HG03159 (cell line): Measurements from ENCODE around the gene GPR146.
"Not testable (repeated sequence)": the region's sequence is repeated elsewhere in the genome, so short reads cannot be mapped to it uniquely, and the experiment has no call there.

Experiments used
- ATAC-seq: cut with Tn5 transposase; IDR thresholded peaks from one replicate; pipeline ENCODE4 v1.9.1; 2021; ENCODE audit warnings: mild to moderate bottlenecking, moderate library complexity; ENCODE audit not compliant: unreplicated experiment

Gene GPR146

DNA sequence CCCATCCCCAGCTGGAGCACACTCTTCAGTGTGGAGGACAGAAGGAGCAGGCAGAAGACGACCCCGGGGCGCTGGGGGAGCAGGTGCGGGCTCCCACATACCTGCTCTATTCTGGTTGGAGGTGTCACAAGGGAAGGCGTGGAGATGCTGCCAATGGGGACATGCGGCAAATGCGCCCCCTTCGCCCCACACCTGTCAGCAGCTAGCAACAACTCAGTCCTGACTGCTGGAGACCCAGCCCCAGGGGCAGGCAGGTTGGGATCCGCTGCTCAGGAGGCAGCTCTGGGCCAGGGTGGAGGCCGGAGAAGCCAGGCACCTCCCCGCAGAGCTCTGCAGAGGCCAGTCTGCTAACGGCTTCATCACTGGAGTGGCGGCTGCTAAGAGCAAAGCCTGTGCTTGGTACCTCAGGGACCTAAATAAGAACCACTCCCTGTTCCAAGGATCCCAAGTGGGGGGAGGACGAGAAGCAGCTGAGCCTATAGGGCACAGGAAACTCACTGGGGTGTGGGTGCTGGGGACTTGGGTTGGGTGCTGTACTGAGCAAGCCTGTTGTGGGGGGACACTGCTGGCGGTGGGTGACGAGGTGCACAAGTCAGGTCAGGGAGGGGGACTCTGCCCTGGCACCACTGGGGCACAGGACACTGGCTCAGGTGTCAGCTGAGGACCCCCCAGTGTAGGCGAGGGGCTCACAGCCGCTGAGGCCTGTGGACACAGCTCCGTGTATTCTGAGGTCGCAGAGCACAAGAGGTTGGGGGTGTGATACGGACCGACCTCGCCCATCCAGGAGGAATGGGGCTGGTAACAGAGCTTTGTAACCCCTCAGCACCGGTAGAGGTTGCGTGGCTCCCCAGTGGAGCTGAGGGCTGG is 19.2 kb upstream of the GPR146 start:
- no peak for ATAC-seq

DNA sequence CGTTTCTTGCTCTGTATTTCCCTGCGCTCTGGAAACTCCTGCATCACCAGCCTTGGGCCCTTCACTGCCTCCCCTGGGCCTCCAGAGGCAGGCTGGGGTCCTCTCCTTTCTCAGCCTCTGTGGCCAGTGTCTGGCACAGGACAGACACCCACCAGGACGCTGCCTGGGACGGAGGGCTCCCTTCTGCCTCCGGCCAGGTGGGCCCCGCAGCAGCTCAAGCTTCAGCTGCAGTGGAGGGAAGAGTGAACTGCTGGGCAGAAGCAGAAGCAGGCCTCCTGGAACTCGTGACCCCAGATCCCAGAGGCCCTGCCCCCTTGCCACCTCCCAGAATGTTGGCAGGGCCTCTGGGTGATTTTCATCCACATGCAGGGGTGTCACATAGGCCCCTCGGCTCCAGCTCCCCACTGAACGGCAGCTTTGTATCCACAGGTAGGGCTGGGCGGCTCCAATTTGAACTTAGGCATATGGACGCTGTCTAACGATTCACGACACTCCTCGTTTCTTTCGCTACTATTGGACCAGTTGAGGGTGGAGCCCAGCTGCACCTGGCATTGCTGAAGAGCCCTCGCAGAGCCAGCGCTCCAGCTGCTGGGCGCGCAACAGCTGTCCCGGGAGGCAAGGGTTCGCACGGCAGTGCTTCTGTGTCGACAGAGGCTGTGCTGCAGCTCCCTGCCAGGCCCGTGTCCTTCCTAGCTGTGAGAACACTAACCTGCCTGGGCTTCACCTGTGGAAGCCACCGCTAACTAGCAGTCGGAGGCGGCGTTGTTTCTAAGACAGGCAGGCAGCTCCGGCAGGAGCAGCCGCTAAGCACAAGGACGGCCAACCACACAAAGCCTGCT is 18.4 kb upstream of the GPR146 start:
- ATAC-seq = no peak

DNA sequence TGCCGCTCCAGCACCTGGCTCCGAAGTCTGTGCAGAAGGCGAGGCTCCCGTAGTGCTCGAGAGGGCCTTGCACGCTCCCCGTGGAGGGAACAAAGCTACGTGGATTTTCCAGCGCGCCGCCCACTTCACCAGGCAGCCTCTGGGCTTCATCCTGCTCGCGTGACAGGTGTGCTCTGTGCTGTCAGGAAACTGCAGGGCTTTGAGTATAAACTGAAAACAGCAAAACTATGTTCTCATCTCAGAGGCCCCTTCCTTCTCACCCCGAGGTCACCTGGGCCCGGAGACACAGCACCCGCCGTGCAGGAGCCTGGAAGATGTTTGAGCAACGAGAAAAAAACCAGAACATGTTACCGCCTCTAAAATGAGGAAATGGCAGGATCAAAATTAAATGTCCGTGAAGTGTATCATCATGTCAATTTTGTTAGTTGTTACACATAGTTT is 17.6 kb upstream of the GPR146 start:
- ATAC-seq = no peak

DNA sequence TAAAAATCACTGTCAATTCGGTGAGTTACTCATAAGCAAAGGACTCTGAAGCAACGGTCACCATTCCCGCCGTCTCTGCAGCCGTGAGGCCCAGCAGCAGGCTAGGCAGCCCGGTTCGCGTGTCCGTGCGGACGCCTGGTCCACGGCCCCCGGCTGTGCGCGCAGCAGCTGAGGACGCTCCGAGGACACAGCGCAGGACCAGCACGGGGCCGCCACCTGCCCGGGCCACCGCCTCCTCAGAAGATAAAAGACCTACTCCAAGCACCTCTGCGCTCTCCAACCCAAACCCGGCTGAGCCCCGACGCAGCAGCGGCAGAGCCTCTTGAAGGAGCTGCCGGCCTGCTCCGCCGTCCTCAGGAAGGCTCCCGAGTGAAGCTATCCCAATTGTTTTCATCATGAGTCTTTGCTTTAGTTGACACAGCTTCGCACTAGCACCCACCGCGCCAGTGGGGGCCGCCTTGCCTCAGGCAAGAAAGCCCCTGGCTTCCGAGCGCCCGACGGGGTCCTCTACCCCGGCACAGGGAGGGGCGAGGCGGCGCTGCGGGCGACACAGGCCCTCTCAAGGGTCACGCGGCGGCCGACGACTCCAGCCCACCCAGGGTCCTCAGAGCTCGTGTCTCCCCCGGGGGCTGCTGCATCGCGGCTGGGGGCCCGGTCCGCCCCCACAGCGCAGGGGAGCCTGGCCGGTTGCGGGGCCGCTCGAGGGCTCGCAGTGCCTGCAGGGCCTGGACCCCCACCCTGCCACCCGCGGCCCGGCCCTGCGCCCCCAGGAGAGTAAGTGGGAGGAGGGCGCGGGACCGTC is 16.9 kb upstream of the GPR146 start:
- peak; percentile 0 for ATAC-seq

DNA sequence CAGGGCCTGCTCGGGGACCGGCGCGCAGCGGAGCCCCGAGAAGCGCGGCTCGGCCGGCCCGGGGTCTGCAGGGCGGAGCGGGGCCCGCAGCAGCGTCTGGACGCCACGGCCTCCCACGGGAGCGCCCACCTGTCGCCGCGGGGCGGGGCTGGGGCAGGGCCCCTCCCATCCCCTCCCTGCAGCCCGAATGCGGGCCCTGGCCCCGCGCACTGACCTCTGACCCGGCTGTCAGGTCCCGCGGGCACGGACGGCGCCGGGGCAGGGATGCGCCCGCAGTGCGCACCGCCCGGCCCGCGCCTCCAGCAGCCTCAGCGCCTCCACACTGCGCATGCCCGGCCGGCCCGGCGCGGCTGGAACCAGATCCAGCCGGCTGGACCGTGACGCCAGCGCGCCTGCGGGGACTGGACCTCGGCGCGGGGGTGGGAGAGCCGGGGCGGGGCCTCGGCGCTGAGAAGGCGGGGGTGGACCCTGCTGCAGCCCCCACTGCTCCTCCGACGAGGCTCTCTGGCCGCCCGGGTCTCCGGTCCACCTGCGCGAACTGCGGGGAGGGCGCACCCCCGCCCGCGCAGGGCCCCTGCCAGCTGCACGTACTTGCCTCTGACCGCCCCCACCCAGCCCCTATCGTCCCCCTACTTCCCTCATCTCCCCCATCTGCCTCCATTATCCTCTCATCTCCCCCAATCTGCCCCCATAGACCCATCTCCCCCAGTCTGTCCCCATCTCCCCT is 16.1 kb upstream of the GPR146 start:
- ATAC-seq = peak; percentile 49

DNA sequence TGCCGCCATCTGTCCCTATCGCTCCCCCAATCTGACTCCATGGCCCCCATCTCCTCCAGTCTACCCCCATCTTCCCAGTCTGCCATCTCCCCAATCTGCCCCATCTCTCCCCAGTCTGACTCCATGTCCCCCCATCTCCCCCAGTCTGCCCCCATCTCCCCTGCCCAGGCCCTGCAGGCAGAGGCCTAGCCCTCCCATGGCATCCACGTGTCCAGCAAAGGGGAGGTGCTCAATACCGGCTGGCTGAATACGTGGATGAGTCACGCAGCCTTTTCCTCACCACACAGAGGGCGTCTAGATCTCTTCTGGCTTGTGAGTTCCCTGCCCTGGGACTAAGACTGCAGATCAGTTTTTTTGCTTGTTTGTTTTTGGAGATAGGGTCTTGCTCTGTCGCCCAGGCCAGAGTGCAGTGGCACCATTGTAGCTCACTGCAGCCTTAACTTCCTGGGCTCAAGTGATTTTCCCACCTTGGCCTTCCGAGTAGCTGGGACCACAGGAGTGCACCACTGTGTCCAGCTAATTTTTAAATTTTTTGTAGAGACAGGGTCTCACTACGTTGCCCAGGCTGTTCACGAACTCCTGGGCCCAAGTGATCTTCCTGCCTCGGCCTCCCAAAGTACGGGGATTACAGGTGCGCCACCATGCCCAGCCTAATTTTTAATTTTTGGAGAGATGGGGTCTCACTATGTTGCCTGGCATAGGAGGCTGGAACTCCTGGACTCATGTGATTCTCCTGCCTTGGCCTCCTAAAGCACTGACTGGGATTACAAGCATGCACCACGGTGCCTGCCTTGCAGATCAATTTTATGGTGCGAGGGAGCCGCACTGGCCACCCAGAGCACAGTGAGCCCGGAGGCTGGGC is 15.3 kb upstream of the GPR146 start:
- no peak for ATAC-seq

DNA sequence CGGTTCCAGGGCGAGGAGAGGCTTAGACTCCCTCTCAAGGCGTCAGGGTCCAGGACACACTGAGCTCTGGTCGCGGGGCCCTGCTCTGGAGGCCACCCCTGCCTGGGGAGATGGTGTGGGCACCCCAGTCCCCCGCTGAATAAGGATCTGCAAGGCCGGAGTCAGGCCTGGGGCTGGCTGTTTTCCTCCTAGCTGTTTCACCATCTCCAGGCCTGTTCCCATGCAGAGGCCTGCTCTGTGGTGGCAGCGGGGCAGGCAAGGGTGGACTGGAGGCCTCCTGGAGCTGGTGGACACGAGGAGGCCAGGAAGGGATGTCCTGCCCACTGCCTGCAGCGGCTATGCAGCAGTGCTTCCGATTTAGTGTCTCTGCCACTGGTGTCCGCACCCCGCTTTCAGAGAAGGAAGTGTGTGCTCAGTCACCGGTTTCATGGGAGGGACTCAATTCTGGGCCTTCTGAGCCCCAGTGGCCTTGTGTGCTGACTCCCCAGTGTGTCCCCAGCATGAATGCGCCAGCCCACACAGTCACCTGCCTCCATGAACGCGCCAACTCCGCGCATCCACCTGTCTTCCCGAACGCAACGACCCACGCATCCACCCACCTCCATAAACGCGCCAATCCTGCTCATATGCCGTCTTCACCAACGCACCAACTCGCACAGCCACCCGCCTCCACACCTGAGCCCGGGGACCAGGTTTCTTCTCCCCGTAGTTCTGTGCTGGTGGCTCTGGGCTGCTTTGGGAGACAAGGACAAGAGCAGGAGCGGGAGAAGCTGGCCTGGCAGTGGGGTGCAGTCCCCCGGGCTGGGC is 14.5 kb upstream of the GPR146 start:
- ATAC-seq = no peak

DNA sequence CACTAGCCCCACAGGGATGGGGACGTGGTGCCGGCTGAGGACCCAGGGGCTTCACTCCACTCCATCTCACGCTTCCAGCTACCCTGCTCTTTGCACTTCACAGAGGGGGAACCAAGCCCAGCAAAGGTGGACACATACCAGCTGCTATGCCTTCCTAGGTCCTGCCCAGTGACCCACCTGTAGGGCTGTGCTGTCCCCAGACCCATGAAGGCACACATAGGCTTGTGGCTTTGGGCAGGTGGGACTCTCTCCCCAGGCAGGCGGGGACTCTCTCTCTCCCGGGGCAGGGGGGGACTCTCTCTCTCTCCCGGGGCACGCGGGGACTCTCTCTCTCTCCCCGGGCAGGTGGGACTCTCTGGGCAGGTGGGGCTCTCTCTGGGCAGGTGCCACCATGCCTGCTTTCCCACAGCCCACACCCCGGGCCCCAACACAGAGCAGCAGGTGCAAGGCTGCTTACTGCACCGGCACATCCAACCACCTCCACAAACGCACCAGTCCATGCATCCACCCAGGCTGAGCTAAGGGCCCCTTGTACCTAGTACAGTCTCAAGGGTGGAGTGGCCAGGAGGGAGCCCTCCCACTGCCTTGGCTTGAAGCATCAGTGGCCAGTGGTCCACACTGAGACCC is 13.8 kb upstream of the GPR146 start:
- ATAC-seq = no peak

DNA sequence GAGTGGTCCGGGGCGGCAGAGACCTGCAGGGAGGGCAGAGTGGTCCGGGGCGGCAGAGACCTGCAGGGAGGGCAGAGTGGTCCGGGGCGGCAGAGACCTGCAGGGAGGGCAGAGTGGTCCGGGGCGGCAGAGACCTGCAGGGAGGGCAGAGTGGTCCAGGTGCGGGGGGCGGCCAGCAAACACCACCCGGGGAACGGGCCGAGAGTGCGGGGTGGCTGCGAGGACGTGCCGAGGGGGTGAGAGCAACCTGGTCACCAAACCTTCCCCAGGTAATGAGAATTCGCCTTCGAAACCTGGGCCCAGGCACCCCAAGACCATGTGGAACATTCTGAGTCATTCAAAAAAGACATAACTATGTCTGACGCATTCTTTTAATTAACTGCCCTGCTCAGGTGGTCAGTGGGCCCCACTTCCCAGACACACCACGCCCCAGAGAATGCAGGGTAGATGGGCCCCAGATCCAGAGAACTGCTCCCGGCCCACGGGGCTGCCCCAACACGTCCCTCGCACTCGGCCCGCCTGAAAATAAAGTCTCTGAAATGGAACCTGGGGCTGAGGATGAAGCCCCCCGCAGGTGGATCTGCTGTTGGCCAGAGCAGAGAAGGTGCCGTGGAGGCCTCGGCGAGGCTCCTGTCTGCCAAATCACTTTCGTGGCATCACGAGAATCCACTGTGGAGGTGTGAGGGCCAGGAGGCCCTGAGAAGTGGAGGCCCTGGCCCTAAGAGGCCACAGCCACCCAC is 12.5 kb upstream of the GPR146 start:
- no peak for ATAC-seq

DNA sequence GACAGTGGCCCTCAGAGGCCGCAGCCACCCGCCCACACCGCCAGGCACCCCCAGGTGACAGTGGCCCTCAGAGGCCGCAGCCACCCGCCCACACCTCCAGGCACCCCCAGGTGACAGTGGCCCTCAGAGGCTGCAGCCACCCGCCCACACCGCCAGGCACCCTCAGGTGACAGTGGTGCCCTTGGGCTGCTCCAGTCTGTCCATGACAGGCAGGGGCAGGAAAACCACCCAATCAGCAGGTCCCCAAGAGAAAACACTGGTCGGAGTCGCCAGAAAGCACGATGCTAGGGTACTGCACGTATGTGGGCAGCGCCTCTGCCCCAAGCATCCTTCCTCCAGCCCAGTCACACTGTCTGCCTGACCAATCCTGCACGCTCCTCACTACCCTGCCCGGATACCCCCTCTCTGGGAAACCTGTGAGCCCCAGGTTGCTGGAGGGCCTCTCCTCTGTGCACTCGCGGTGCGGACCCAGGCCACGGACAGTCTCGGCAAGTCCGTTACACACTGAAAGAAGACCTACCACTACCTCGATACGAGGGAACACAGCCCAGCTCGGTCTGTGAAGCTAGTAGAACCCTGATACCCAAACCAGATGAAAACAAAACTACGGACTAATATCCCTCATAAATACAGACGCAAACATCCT is 11.7 kb upstream of the GPR146 start:
- no peak for ATAC-seq

DNA sequence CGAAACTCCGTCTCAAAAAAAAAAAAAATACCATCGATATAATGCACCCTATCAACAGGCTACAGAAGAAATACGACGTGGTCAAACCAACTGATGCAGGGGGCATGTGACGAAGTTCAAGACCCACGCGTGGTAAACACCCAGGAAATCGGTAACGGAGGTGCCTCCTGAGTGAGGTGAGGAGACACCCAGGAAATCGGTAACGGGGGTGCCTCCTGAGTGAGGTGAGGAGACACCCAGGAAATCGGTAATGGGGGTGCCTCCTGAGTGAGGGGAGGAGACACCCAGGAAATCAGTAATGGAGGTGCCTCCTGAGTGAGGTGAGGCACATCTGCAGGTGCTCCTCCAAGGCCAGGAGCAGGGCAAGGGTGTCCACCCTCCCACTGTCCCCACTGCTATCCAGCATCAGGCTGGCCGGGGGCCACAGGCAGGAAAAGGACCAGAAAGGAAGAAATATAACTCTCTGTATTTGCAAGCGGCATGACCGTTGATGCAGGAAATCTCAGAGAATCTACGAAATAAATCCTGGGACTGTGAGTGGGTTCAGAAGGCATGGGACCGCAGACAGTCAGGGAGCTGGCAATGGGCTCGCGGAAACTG is 10.7 kb upstream of the GPR146 start:
- ATAC-seq = no peak

DNA sequence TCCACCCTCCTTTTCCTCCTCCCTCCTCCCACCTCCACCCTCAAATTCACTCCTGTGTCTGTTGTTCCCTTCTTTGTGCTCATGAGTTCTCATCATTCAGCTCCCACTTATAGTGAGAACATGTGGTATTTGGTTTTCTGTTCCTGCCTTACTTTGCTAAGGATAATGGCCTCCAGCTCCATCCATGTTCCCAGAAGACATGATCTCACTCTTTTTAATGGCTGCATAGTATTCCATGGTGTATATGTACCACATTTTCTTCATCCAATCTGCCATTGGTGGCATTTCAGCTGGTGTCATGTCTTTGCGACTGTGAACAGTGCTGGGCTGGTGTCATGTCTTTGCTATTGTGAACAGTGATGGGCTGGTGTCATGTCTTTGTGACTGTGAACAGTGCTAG is 9.6 kb upstream of the GPR146 start:
- not testable (repeated sequence) for ATAC-seq

DNA sequence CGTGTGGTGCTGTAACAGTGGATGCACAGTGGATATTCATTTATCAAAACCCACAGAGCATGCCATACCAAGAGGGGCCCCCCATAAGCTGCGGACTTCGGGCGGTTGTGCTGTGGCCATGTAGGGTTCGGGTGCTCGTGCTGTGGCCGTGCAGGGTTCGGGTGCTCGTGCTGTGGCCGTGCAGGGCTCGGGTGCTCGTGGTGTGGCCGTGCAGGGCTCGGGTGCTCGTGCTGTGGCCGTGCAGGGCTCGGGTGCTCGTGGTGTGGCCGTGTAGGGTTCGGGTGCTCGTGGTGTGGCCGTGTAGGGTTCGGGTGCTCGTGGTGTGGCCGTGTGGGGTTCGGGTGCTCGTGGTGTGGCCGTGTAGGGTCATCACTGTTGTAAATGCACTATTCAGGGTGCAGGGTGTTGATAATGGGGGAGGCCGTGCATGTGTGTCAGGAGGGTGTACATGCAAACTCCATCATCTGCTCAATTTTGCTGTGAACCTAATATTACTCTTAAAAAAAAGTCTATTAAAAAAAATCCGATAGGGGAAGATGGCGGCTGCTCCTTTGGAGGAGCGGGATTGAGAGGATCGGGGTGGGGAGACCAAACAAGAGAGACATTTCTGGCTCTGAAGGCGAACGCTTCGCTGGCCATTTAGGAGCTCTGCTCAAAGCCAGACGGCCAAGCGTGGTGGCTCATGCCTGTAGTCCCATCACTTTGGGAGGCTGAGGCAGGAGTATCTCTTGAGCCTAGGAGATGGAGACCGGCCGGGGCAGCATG is 8.0 kb upstream of the GPR146 start:
- not testable (repeated sequence) for ATAC-seq

DNA sequence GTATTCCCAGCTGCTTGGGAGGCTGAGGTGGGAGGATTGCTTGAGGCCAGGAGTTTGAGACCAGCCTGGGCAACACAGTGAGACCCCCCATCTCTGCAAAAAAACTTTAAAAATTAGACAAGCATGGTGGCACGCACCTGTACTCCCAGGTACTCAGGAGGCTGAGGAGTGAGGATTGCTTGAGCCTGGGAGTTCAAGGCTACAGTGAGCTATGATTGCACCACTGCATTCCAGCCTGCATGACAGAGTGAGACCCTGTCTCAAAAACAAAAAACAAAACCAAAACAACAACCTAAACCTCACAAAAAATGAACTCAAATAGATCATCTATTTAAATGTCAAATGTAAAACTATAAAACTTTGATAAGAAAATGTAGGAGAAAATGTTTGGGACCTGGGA is 4.1 kb upstream of the GPR146 start:
- not testable (repeated sequence) for ATAC-seq

DNA sequence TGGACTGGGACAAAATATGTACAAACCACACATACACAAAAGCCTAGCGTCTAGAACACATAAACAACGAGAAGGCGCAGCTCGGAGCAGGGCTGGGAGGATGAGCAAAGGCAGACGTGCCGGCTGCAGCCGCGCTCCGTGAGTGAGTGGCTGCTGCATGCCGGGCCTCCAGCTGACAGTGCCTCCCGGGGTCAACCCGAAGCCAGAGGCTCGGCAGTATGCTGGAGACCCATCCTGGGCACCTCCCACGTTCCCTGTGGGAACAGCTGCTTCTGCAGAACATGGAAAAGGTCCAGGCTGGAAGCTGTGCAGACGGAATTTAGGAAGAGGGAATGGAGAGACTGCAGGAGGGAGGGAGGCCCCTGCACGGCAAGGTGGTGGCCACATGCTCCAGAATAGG is 3.6 kb upstream of the GPR146 start:
- no peak for ATAC-seq
